ENCODE results near the gene DOCK10. TPM values are rescaled to one million over a fixed set of nuclear protein-coding genes. Genes with fewer than 3 reads are reported as not detected.

The DOCK10 gene
- total RNA-seq, 2 experiments from 2014 or later = 40.8 to 68.2 TPM

- Histone ChIP-seq H3K79me2 (ENCODE audit: insufficient read depth, low read depth, low read length) (no peaks in the 10 kb centered on the region), H3K4me3 (ENCODE audit: low read depth, low read length, poor library complexity, severe bottlenecking) (no peak overlapping the region), H4K20me1 (ENCODE audit: insufficient read depth, low read length) (no peaks in the 10 kb centered on the region), H2AFZ (ENCODE audit: low read length) (no peak overlapping the region), H3K4me2 (ENCODE audit: low read length) (no peak overlapping the region; the same call in 1 of the 2 replicates), H3K9me3 (ENCODE audit: low read length) (no peaks in the 10 kb centered on the region), H3K36me3 (ENCODE audit: insufficient read depth, low read length) (no peaks in the 10 kb centered on the region; the same call in 1 of the 2 replicates), H3K27ac (ENCODE audit: low read depth, low read length, poor library complexity, severe bottlenecking) (no peak overlapping the region), H3K4me1 (ENCODE audit: insufficient read depth, low read length, poor library complexity, severe bottlenecking) (peaks cover 19% of the 10 kb centered on the region), H3K9me2 (ENCODE audit: insufficient read depth, low read length) (no peaks in the 10 kb centered on the region)
- POLR2A ChIA-PET = interaction anchor here (0.6 to 2.2 kb wide), 9 partner anchors 9 to 471 kb away, joined by 3 to 10 read pairs (median 4); no protein-coding TSS in a partner anchor
- CTCF ChIA-PET (ENCODE audit: unreplicated experiment) = no interaction called here
- intact Hi-C loops (cut with micrococcal nuclease; ENCODE audit: unreplicated experiment) = no loop called here
- no TSS peak for BruUV-seq (replicated peaks)
- TF ChIP-seq EZH2phosphoT487 (IDR thresholded peaks at IDR 0.05; ENCODE audit: borderline replicate concordance, low read depth, low read length) (no peak), CTCF (conservative IDR thresholded peaks at IDR 0.05; ENCODE audit: low read length) (no peak)
- DNase-seq (ENCODE audit: low spot score) = no peak
These were observed 59.2 kb downstream of the DOCK10 start for GRCh38 chr2:224982910-224983711.

- H3K79me2 ChIP-seq (ENCODE audit: insufficient read depth, low read depth, low read length) = no peaks in the 10 kb centered on the region
- intact Hi-C loops (cut with micrococcal nuclease; ENCODE audit: unreplicated experiment) = no loop called here
- no peak for DNase-seq (ENCODE audit: low spot score)
- TF ChIP-seq CTCF (conservative IDR thresholded peaks at IDR 0.05; ENCODE audit: low read length) = no peak
- no peak for TF ChIP-seq EZH2phosphoT487 (IDR thresholded peaks at IDR 0.05; ENCODE audit: borderline replicate concordance, low read depth, low read length)
- no peak overlapping the region for H3K27ac ChIP-seq (ENCODE audit: low read depth, low read length, poor library complexity, severe bottlenecking)
- no peaks in the 10 kb centered on the region for H4K20me1 ChIP-seq (ENCODE audit: insufficient read depth, low read length)
- H3K4me1 ChIP-seq (ENCODE audit: insufficient read depth, low read length, poor library complexity, severe bottlenecking) = peaks cover 19% of the 10 kb centered on the region
- ChIA-PET CTCF (ENCODE audit: unreplicated experiment) (interaction anchor here (0.6 kb wide), 1 partner anchor 9 kb away, joined by 5 read pairs; no protein-coding TSS in a partner anchor), POLR2A (interaction anchor here (0.7 to 2.2 kb wide), 8 partner anchors 8 to 1733 kb away, joined by 3 to 10 read pairs (median 4); no protein-coding TSS in a partner anchor)
- no peaks in the 10 kb centered on the region for H3K9me3 ChIP-seq (ENCODE audit: low read length)
- H3K9me2 ChIP-seq (ENCODE audit: insufficient read depth, low read length) = no peaks in the 10 kb centered on the region
- no peak overlapping the region for H3K4me3 ChIP-seq (ENCODE audit: low read depth, low read length, poor library complexity, severe bottlenecking)
- no TSS peak for BruUV-seq (replicated peaks)
- H3K4me2 ChIP-seq (ENCODE audit: low read length) = no peak overlapping the region
- no peaks in the 10 kb centered on the region; the same call in 1 of the 2 replicates for H3K36me3 ChIP-seq (ENCODE audit: insufficient read depth, low read length)
- H2AFZ ChIP-seq (ENCODE audit: low read length) = no peak overlapping the region
These were observed 60.0 kb downstream of the DOCK10 start for GRCh38 chr2:224982226-224982625.
